ENCODE results near the gene CFAP69. TPM values are rescaled to one million over a fixed set of nuclear protein-coding genes. Genes with fewer than 3 reads are reported as not detected.
"Not testable (repeated sequence)": the region's sequence is repeated elsewhere in the genome, so short reads cannot be mapped to it uniquely, and the experiment has no call there.

CFAP69 gene
- total RNA-seq, 1 donor from 2014 or later = 1.9 TPM

DNA sequence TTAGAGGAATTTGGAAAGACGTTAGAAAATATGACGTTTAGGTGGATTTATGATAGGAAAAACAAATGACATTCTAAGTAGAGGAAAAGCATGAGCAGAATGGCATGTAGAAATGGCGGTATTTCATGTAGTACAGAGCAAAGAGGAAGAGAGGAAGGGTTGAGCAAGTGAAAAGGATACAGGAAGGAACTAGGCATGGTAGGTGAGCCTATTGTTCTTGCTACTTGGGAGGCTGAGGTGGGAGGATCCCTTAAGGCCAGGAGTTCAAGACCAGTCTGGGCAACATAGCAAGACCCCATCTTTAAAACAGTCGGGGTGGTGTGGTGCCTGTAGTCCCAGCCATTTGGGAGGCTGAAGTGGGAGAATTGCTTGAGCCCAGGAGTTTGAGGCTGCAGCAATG, 102.8 kb downstream of the CFAP69 start:
- DNase-seq = no peak

DNA sequence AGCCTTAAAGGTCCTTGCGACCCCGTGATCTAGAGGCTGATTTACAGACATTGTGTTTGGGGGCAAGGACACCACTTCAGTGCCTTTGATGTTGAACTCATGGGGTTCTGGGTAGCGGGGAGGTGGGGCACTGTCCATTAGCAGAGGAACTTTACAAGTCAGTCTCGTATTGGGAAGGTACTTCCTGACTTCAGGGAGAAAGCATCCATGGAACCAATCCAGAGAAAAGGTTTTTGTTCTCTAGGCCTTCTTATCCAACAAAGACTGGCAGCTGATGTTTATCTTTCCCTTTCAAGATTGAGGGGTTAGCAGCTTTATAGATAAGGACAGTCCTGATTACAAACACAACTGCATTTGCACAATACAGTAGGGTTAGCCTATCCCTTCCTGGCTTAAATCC, 104.3 kb downstream of the CFAP69 start:
- no peak for DNase-seq

DNA sequence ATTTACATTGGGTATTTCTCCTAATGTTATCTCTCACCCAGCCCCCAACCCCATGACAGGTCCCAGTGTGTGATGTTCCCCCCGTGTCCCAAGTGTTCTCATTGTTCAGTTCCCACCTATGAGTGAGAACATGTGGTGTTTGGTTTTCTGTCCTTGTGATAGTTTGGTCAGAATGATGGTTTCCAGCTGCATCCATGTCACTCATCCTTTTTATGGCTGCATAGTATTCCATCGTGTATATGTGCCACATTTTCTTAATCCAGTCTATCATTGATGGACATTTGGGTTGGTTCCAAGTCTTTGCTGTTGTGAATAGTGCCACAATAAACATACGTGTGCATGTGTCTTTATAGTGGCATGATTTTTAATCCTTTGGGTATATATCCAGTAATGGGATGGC, 105.1 kb downstream of the CFAP69 start:
- DNase-seq = not testable (repeated sequence)

DNA sequence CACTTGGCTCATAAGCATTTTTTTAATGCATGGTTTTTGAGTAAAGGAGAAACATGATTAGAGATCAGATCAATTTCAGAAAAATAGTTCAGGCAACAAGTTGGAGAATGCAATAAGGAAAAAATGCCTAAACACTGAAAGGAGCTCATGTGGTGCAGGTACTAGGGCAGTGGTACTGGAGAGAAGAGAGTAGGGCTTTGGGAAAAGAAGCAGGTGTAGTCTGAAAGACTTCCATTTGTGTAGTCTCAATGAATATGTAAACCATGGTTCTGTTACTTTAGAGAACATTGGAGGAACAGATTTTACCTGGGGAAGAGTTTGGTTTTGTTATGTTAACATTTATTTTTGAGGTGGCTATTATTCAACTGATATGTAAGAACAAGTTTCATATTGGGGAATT, 107.0 kb downstream of the CFAP69 start:
- no peak for DNase-seq

Other genes with a start within 250 kb of the CFAP69 start
- gene STEAP1, start 90.7 kb upstream of the CFAP69 start, total RNA-seq = 11.1 and 27.6 TPM in 2 replicates
- 1.4 and 1.7 TPM in 2 replicates for gene STEAP2, start 33.4 kb upstream of the CFAP69 start, total RNA-seq
- not detected in 2 replicates for gene FAM237B, start 76.1 kb downstream of the CFAP69 start, total RNA-seq
- gene GTPBP10, start 101.5 kb downstream of the CFAP69 start, total RNA-seq = 13.7 and 19.6 TPM in 2 replicates
- 11.6 and 18.2 TPM in 2 replicates for gene CLDN12, start 158.3 kb downstream of the CFAP69 start, total RNA-seq
- not detected in 2 replicates for gene PTTG1IP2, start 224.5 kb downstream of the CFAP69 start, total RNA-seq

Measured in dermis blood vessel endothelial cell (primary cell).